IMR-90 (cell line): ENCODE measurements around the gene ZBP1. TPM values are rescaled to one million over a fixed set of nuclear protein-coding genes. Genes with fewer than 3 reads are reported as not detected.

Experiments used
- ATAC-seq: fragments of 200-7000 bp; cut with Tn5 transposase; 2 replicates; pipeline ENCODE4 v1.9.1; 2020; ENCODE audit warnings: low read depth, mild to moderate bottlenecking, moderate library complexity
- BruUV-seq: library from RNA; stranded (reverse); fragments of 400-500 nt; replicated peaks from 2 replicates; lab custom pipeline; 2021; lab: Mats Ljungman, UMichigan
- CTCF ChIA-PET: fragments of 300-600 bp; formaldehyde crosslinking; extraction: SDS; loops from one replicate; lab custom pipeline; 2021; ENCODE audit warnings: antibody characterized with exemption; lab: Yijun Ruan, JAX
- POLR2A ChIA-PET: fragments of 300-600 bp; sonication (Branson Sonifier 250); formaldehyde crosslinking; loops from one replicate; lab custom pipeline; 2022; ENCODE audit warnings: antibody characterized with exemption; ENCODE audit not compliant: unreplicated experiment; lab: Charles Lee
- DNase-seq: peaks from one replicate; pipeline ENCODE4 v3.0.0; 2013
- H2AFZ ChIP-seq: replicated peaks from 2 replicates; pipeline ENCODE3; 2013; ENCODE audit warnings: low read length, mild to moderate bottlenecking; ENCODE audit not compliant: poor library complexity
- H2AK5ac ChIP-seq: 2 replicates; pipeline ENCODE4 v1.6.1; 2013; ENCODE audit warnings: low read depth, low read length, inconsistent platforms
- H2AK9ac ChIP-seq: replicated peaks from 2 replicates; pipeline ENCODE3; 2013; ENCODE audit warnings: mild to moderate bottlenecking, low read depth, low read length, moderate library complexity; ENCODE audit not compliant: poor library complexity
- H2BK120ac ChIP-seq: 2 replicates; pipeline ENCODE4 v1.6.1; 2013; ENCODE audit warnings: low read depth, low read length, inconsistent platforms
- H2BK15ac ChIP-seq: 3 replicates; pipeline ENCODE4 v1.6.1; 2013; ENCODE audit warnings: low read depth, low read length, inconsistent platforms
- H2BK20ac ChIP-seq: 2 replicates; pipeline ENCODE4 v1.6.1; 2013; ENCODE audit warnings: low read depth, mild to moderate bottlenecking, inconsistent platforms, low read length, moderate library complexity
- H2BK5ac ChIP-seq: 2 replicates; pipeline ENCODE4 v1.6.1; 2013; ENCODE audit warnings: mild to moderate bottlenecking, low read depth, low read length, inconsistent platforms; ENCODE audit not compliant: poor library complexity, severe bottlenecking
- H3K14ac ChIP-seq: replicated peaks from 2 replicates; pipeline ENCODE4 v1.6.1; 2013; ENCODE audit warnings: low read depth, low read length, inconsistent platforms
- H3K18ac ChIP-seq: 2 replicates; pipeline ENCODE4 v1.6.1; 2013; ENCODE audit warnings: low read depth, low read length, control low read depth
- H3K23ac ChIP-seq: 2 replicates; pipeline ENCODE4 v1.6.1; 2013; ENCODE audit warnings: low read depth, low read length, inconsistent platforms
- H3K27ac ChIP-seq: 2 replicates; pipeline ENCODE4 v1.5.1; 2013; ENCODE audit warnings: mild to moderate bottlenecking, control low read depth, low read length; ENCODE audit not compliant: insufficient read depth
- H3K27me3 ChIP-seq: 2 replicates; pipeline ENCODE4 v1.6.1; 2013; ENCODE audit warnings: low read length; ENCODE audit not compliant: control insufficient read depth, insufficient read depth
- H3K36me3 ChIP-seq: 2 replicates; pipeline ENCODE4 v1.6.1; 2013; ENCODE audit warnings: low read length, mixed read lengths; ENCODE audit not compliant: control insufficient read depth, insufficient read depth
- H3K4ac ChIP-seq: 2 replicates; pipeline ENCODE4 v1.6.1; 2013; ENCODE audit warnings: low read depth, low read length, inconsistent platforms
- H3K4me1 ChIP-seq: 2 replicates; pipeline ENCODE4 v1.6.1; 2013; ENCODE audit warnings: low read length, mixed read lengths; ENCODE audit not compliant: control insufficient read depth, insufficient read depth
- H3K4me2 ChIP-seq: 2 replicates; pipeline ENCODE4 v1.6.1; 2013; ENCODE audit warnings: low read depth, mild to moderate bottlenecking, control low read depth, low read length, moderate library complexity
- H3K4me3 ChIP-seq: 2 replicates; pipeline ENCODE4 v1.5.1; 2013; ENCODE audit warnings: low read depth, mild to moderate bottlenecking, control low read depth, low read length, moderate library complexity; ENCODE audit not compliant: insufficient read depth
- H3K56ac ChIP-seq: 2 replicates; pipeline ENCODE4 v1.6.1; 2013; ENCODE audit warnings: low read length, inconsistent platforms; ENCODE audit not compliant: insufficient read depth; ENCODE audit errors: extremely low read depth
- H3K79me1 ChIP-seq, 2 experiments: 2 replicates each; pipeline ENCODE4 v1.6.1; 2013; ENCODE audit warnings: low read length in 2 of 2, inconsistent platforms in 1 of 2, low read depth in 1 of 2
- H3K9ac ChIP-seq: 2 replicates; pipeline ENCODE4 v1.6.1; 2013; ENCODE audit warnings: low read depth, low read length, control low read depth
- H3K9me1 ChIP-seq: 2 replicates; pipeline ENCODE4 v1.6.1; 2013; ENCODE audit warnings: low read length, inconsistent platforms; ENCODE audit not compliant: insufficient read depth
- H3K9me3 ChIP-seq: 2 replicates; pipeline ENCODE4 v1.6.1; 2013; ENCODE audit warnings: low read length; ENCODE audit not compliant: control insufficient read depth, insufficient read depth
- H4K20me1 ChIP-seq: 2 replicates; pipeline ENCODE4 v1.6.1; 2013; ENCODE audit warnings: low read length, inconsistent platforms; ENCODE audit not compliant: insufficient read depth
- H4K5ac ChIP-seq: 2 replicates; pipeline ENCODE4 v1.6.1; 2013; ENCODE audit warnings: mild to moderate bottlenecking, low read depth, low read length, control low read depth
- H4K8ac ChIP-seq, 2 experiments: 2 replicates each; pipeline ENCODE4 v1.6.1; 2013; ENCODE audit warnings: low read depth in 2 of 2, low read length in 2 of 2, control low read depth in 1 of 2, inconsistent platforms in 1 of 2
- H4K91ac ChIP-seq: 2 replicates; pipeline ENCODE4 v1.6.1; 2013; ENCODE audit warnings: low read depth, low read length, inconsistent platforms; ENCODE audit not compliant: insufficient read depth
- BHLHE40 ChIP-seq: fragments of 150-350 bp; IDR thresholded peaks from 2 replicates; pipeline ENCODE4 v1.6.1; 2016; ENCODE audit warnings: mild to moderate bottlenecking, low read depth, low read length
- CEBPB ChIP-seq: IDR thresholded peaks from 2 replicates; pipeline ENCODE4 v1.6.1; 2012; ENCODE audit warnings: low read depth, low read length, improper control_type of control experiment
- CHD1 ChIP-seq: IDR thresholded peaks from 2 replicates; pipeline ENCODE4 v1.6.1; 2012; ENCODE audit warnings: low read depth, low read length, improper control_type of control experiment
- MXI1 ChIP-seq: IDR thresholded peaks from 2 replicates; pipeline ENCODE4 v1.6.1; 2012; ENCODE audit warnings: low read depth, mild to moderate bottlenecking, low read length, moderate library complexity, borderline replicate concordance
- NFE2L2 ChIP-seq: fragments of 150-350 bp; IDR thresholded peaks from 2 replicates; pipeline ENCODE4 v1.6.1; 2016; ENCODE audit warnings: low read depth, mild to moderate bottlenecking, low read length
- POLR2A ChIP-seq: IDR thresholded peaks from 2 replicates; pipeline ENCODE4 v1.6.1; 2012; ENCODE audit warnings: mild to moderate bottlenecking, low read depth, low read length
- RCOR1 ChIP-seq: IDR thresholded peaks from 2 replicates; pipeline ENCODE4 v1.6.1; 2012; ENCODE audit warnings: mild to moderate bottlenecking, low read length, improper control_type of control experiment; ENCODE audit not compliant: insufficient replicate concordance
- RFX5 ChIP-seq: IDR thresholded peaks from 2 replicates; pipeline ENCODE4 v1.8.0; 2012; ENCODE audit warnings: low read depth, mild to moderate bottlenecking, low read length, moderate library complexity
- USF2 ChIP-seq: fragments of 150-350 bp; IDR thresholded peaks from 2 replicates; pipeline ENCODE4 v1.6.1; 2017; ENCODE audit warnings: mild to moderate bottlenecking, antibody characterized with exemption, low read length, low read depth
- WGBS, 2 experiments: methylation state at CpG; one replicate each; pipeline versions ENCODE4 v1.1.5 to v1.1.7; 2013; ENCODE audit warnings: missing lambda C conversion rate in 2 of 2; ENCODE audit not compliant: insufficient read length in 1 of 2; ENCODE audit errors: extremely low coverage in 2 of 2; 5-methylcytosine and 5-hydroxymethylcytosine counted together
- dilution Hi-C: fragments of 300-500 bp; cut with HindIII; formaldehyde crosslinking; loops from one replicate; pipeline ENCODE4 v1.14.3; 2018; ENCODE audit warnings: low sequenced_read_pairs; ENCODE audit not compliant: unreplicated experiment
- in situ Hi-C: fragments of 300-500 bp; cut with MboI; formaldehyde crosslinking; loops from 3 replicates; pipeline ENCODE4 v1.14.3; 2019; ENCODE audit warnings: low sequenced_read_pairs, inconsistent platforms, mixed read lengths
- intact Hi-C: fragments of 100-400 bp; cut with micrococcal nuclease; formaldehyde crosslinking; loops from 2 replicates; pipeline ENCODE4 v1.10.0; 2022
- polyA plus RNA-seq, 3 experiments: library from polyadenylated mRNA; depleted of rRNA; stranded (reverse); fragments of >200 nt; gene quantifications; 2 replicates each; pipeline ENCODE4 v1.2.3, GENCODE V29; 2012; ENCODE audit warnings: low replicate concordance in 1 of 3
- total RNA-seq: library from RNA; depleted of rRNA; stranded (reverse); fragments of >200 nt; gene quantifications from 2 replicates; pipeline ENCODE4 v1.2.3, GENCODE V29; 2012
- TF ChIP-seq, protein P1 (sequence below): fragments of 150-350 bp; IDR thresholded peaks from 2 replicates; pipeline ENCODE4 v1.6.1; 2016; ENCODE audit warnings: low read depth, mild to moderate bottlenecking, low read length, moderate library complexity, borderline replicate concordance

Gene ZBP1
- total and polyA plus RNA-seq, 2 of the 4 experiments (the other 2 are of a cell fraction), result not detected

DNA sequence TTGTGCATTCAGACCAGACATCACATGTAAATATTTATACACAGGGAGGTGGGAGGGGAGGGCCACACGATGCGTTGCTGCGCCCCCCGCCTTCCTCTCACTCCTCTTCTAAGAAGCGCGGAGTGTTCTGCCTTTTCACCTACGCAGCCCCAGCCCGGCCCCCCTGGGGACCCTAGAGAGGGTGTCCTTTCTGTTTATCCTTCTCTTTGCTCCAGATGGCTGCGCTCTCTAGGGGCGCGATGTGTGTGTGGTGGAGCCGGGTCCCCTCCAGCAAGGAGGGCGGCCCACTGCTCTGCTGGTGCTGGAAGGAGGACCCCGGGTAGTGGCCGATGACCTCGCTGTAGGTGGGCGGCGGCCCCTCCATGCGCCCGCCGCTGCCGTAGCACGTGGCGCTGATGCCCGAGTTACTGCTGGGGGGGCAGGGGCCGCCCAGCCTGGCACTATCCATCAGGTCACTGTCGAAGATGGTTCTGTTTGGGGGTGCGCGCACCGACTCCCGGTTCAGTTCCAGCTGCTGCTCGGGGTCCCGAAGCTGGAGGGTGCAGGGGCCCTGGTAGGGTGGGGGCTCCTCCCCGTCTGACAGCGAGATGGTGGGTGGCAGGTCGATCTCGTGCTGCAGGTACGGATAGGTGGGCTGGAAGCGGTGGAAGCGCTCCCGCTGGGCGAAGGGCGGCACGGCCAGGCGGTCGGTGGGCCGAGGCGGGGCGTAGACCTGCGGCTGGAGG lies 31.8 kb upstream of the ZBP1 start:
- Histone ChIP-seq H2BK20ac (no peak overlapping the region), H3K9me3 (no peaks in the 10 kb centered on the region), H3K9ac (no peak overlapping the region), H3K27me3 (no peaks in the 10 kb centered on the region), H2AK5ac (no peak overlapping the region), H2BK120ac (no peak overlapping the region), H3K56ac (no peak overlapping the region), H3K4me1 (no peaks in the 10 kb centered on the region), H3K27ac (no peak overlapping the region), H3K36me3 (peaks cover 20% of the 10 kb centered on the region), H2AK9ac (no peak overlapping the region), H3K23ac (no peak overlapping the region), H4K8ac (no peak overlapping the region), H3K14ac (no peak overlapping the region), H4K91ac (no peak overlapping the region), H3K4me3 (no peak overlapping the region), H2BK5ac (no peak overlapping the region), H4K20me1 (peaks cover 3% of the 10 kb centered on the region; the same call in 1 of the 2 replicates), H3K9me1 (no peaks in the 10 kb centered on the region), H3K4me2 (no peak overlapping the region), H3K79me1 (no peaks in the 10 kb centered on the region), H2BK15ac (no peak overlapping the region), H4K5ac (no peak overlapping the region), H2AFZ (no peak overlapping the region), H3K4ac (no peak overlapping the region), H3K18ac (no peak overlapping the region)
- dilution Hi-C loops, result no loop called here
- no peak for ATAC-seq
- CTCF ChIA-PET, result no interaction called here
- intact Hi-C loops, result loop anchor here (10.0 kb wide), 1 partner anchor 193 kb away; no protein-coding TSS in a partner anchor
- no TSS peak for BruUV-seq
- DNase-seq, result no peak
- POLR2A ChIA-PET, result interaction anchor here (0.6 kb wide), 1 partner anchor 11 kb away, joined by 5 read pairs; no protein-coding TSS in a partner anchor
- in situ Hi-C loops, result loop anchor here (10.0 kb wide), 1 partner anchor 433 kb away; no protein-coding TSS in a partner anchor
- WGBS, 2 experiments, result 93% methylated on average over 21 of the region's 50 CpGs; no CpG with 5 or more reads in 1 of the 2 experiments
- no peak for TF ChIP-seq NFE2L2
- TF ChIP-seq BHLHE40, result no peak
- TF ChIP-seq USF2, result no peak
- no peak for TF ChIP-seq CEBPB
- no peak for TF ChIP-seq CHD1
- no peak for TF ChIP-seq RCOR1
- TF ChIP-seq POLR2A, result no peak
- TF ChIP-seq, protein P1, sequence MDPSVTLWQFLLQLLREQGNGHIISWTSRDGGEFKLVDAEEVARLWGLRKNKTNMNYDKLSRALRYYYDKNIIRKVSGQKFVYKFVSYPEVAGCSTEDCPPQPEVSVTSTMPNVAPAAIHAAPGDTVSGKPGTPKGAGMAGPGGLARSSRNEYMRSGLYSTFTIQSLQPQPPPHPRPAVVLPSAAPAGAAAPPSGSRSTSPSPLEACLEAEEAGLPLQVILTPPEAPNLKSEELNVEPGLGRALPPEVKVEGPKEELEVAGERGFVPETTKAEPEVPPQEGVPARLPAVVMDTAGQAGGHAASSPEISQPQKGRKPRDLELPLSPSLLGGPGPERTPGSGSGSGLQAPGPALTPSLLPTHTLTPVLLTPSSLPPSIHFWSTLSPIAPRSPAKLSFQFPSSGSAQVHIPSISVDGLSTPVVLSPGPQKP, result no peak
- no peak for TF ChIP-seq MXI1
- TF ChIP-seq RFX5, result no peak
